ENCODE measurements around the gene ENO3. TPM values are rescaled to one million over a fixed set of nuclear protein-coding genes. Genes with fewer than 3 reads are reported as not detected.

ENO3 gene
- total and polyA plus RNA-seq, 2 donors (not counting 3 experiments of a cell fraction or from before 2014, with no cell fraction given) = 5.5 to 5.9 TPM

DNA sequence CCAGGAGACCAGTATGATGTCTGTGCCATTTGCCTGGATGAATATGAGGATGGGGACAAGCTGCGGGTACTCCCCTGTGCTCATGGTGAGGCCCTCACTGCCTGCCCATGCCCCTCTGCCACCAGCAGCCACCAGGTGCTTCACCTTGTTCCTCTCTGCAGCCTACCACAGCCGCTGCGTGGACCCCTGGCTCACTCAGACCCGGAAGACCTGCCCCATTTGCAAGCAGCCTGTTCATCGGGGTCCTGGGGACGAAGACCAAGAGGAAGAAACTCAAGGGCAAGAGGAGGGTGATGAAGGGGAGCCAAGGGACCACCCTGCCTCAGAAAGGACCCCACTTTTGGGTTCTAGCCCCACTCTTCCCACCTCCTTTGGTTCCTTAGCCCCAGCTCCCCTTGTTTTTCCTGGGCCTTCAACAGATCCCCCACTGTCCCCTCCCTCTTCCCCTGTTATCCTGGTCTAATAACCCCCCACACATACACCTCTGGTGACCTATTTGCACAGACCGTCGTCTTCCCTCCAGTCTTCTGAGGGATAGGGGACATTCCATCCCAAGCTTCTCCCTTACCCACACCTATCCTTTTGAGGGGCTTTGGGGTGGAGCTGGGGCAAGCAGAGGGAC, 6.3 kb upstream of the ENO3 start:
- H2AFZ ChIP-seq (ENCODE audit: low read depth, low read length) = no peak overlapping the region
- FAIRE-seq (no peak), DNase-seq (ENCODE audit: low read depth, low spot score) (no peak)
- peaks cover 29% of the 10 kb centered on the region for H3K4me1 ChIP-seq (ENCODE audit: control insufficient read depth, extremely low read depth, insufficient read depth, low read length)
- peaks cover 77% of the 10 kb centered on the region for H3K79me2 ChIP-seq (ENCODE audit: control insufficient read depth, insufficient read depth, low read length)
- H3K4me2 ChIP-seq (ENCODE audit: insufficient read depth, low read length) = no peak overlapping the region
- TF ChIP-seq, protein P1, sequence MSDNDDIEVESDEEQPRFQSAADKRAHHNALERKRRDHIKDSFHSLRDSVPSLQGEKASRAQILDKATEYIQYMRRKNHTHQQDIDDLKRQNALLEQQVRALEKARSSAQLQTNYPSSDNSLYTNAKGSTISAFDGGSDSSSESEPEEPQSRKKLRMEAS (IDR thresholded peaks at IDR 0.05; ENCODE audit: insufficient read depth, insufficient read length) = no peak
- TF ChIP-seq JUN (IDR thresholded peaks at IDR 0.05; ENCODE audit: borderline replicate concordance, insufficient read depth, insufficient read length, low read depth) = no peak
- TF ChIP-seq, protein P2, sequence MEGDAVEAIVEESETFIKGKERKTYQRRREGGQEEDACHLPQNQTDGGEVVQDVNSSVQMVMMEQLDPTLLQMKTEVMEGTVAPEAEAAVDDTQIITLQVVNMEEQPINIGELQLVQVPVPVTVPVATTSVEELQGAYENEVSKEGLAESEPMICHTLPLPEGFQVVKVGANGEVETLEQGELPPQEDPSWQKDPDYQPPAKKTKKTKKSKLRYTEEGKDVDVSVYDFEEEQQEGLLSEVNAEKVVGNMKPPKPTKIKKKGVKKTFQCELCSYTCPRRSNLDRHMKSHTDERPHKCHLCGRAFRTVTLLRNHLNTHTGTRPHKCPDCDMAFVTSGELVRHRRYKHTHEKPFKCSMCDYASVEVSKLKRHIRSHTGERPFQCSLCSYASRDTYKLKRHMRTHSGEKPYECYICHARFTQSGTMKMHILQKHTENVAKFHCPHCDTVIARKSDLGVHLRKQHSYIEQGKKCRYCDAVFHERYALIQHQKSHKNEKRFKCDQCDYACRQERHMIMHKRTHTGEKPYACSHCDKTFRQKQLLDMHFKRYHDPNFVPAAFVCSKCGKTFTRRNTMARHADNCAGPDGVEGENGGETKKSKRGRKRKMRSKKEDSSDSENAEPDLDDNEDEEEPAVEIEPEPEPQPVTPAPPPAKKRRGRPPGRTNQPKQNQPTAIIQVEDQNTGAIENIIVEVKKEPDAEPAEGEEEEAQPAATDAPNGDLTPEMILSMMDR (IDR thresholded peaks at IDR 0.05; ENCODE audit: extremely low read depth in 1 of 2, insufficient read depth in 1 of 2, low read depth in 1 of 2, low read length in 2 of 2) = no peak
- no peak for TF ChIP-seq EZH2 (IDR thresholded peaks at IDR 0.05; ENCODE audit: borderline replicate concordance, low read depth, low read length, severe bottlenecking)
- TF ChIP-seq POLR2AphosphoS5 (IDR thresholded peaks at IDR 0.05; ENCODE audit: insufficient read depth, low read depth, low read length) = peak; percentile 53
- POLR2A ChIA-PET = interaction anchor here (1.7 kb wide), 1 partner anchor 23 kb away, joined by 5 read pairs; the partner anchor contains the start of gene SPAG7
- no peaks in the 10 kb centered on the region for H4K20me1 ChIP-seq (replicated peaks; ENCODE audit: control insufficient read depth, extremely low read depth, insufficient read depth, low read length)
- BruUV-seq (replicated peaks) = no TSS peak
- no peak overlapping the region for H3K4me3 ChIP-seq (replicated peaks in 1 of 3; ENCODE audit: insufficient read depth in 1 of 3, low read depth in 1 of 3, low read length in 3 of 3)
- no peaks in the 10 kb centered on the region for H3K9me1 ChIP-seq (replicated peaks; ENCODE audit: control insufficient read depth, extremely low read depth, insufficient read depth, low read length)
- dilution Hi-C loops (cut with MboI; ENCODE audit: extremely low pct_ligation_motif_present, low sequenced_read_pairs) = no loop called here
- peak overlapping the region; percentile 12 for H3K9ac ChIP-seq (replicated peaks; ENCODE audit: extremely low read depth, insufficient read depth, low read length)
- H3K27ac ChIP-seq (ENCODE audit: insufficient read depth, low read depth, low read length) = peak overlapping the region; percentile 49
- intact Hi-C loops (cut with micrococcal nuclease) = no loop called here
- H3K9me3 ChIP-seq (replicated peaks; ENCODE audit: control insufficient read depth, insufficient read depth, low read length) = no peaks in the 10 kb centered on the region
- CTCF ChIA-PET = interaction anchor here (2.0 kb wide), 1 partner anchor 36 kb away, joined by 8 read pairs; no protein-coding TSS in a partner anchor
- H3K27me3 ChIP-seq (ENCODE audit: control insufficient read depth in 2 of 2, insufficient read depth in 2 of 2, low read length in 2 of 2) = no peaks in the 10 kb centered on the region
- peaks cover 13 to 28% of the 10 kb centered on the region in 2 experiments for H3K36me3 ChIP-seq (ENCODE audit: control insufficient read depth in 2 of 2, extremely low read depth in 1 of 2, insufficient read depth in 2 of 2, low read length in 2 of 2)

Data from endothelial cell of umbilical vein (primary cell).